ENCODE results near the gene ZNF407.

ZNF407 gene

DNA sequence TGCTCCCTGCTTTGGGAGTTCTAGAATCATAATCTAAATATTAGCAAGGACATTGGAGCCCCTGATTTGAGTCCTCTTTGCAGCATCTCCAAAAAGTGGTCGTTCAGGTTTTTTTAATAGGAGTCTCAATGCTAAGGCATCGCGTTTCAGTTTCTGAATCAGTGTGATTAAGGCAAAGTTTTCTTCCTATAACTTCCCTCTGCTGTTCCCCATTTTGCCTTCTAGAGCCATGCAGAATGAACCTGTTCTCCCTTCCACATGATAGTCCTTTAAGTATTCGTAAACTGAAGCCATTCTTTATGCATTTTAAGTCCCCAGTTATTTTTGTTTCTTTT, 451.8 kb downstream of the ZNF407 start:
- no peak for DNase-seq (ENCODE audit: low read depth, low spot score)

DNA sequence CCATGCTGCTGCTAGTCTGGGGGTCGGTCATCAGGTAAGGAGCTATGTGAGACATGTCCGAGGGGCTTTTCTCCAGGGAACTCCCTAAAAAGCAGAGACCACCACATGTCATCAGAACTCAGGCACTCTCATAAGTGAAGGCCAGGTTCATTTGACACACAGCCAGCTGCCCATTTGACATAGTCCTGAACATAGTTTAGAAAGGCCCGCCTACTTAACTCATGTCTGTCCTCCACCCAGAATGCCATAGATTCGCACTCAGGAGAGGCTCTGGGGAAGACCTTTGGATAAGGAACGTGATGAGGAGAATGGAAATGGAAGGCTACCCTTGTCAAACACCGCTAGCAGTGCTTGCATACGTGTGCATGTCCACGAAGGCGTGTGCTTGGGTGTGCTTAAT, 454.1 kb downstream of the ZNF407 start:
- DNase-seq (ENCODE audit: low read depth, low spot score): no peak

DNA sequence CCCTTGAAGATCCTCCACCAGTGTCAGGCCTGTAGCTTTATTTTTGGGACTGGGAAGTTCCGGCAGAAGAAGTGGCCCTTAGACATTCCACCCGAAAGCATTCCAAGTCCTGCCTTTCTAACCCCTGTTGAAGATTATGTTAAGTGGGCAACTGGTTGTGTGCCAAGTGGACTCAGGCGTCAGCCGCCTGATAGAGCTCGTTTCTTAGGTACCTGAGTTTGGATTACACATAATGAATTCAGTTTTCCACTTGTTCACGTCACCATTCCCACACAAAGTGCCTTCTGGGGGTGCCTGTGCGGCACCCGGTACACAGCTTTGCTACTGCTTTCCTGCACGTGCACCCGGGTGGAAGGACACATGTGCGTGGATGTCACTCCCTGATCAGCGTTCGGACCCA, 454.8 kb downstream of the ZNF407 start:
- DNase-seq (ENCODE audit: low read depth, low spot score): no peak

- DNase-seq (ENCODE audit: low read depth, low spot score): no peak
Observed at GRCh38 chr18:75053028-75053629, 455.5 kb downstream of the ZNF407 start.

GRCh38 chr18:75054046-75054445, 456.4 kb downstream of the ZNF407 start:
- no peak for DNase-seq (ENCODE audit: low read depth, low spot score)

DNA sequence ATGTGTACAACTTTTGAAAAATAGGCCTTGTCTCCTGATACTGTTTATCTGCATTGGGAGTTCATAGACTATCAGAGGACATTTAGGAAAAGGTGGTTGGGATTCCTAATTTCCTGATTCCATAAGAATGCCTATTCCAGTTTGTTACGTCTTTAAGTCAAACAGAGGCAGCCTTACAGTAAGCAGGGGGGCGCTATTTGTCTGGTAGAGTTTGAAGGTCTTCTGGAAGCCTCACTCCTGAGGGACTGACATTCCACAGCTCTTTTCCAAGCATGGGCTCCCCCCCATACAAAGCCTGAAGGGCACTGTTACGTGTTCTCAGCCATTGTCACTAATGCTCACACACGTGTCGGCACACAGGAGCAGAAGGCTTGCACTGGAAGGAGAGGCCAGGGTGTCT, 456.9 kb downstream of the ZNF407 start:
- no peak for DNase-seq (ENCODE audit: low read depth, low spot score)

GRCh38 chr18:75057169-75057960, 459.7 kb downstream of the ZNF407 start:
- DNase-seq (ENCODE audit: low read depth, low spot score): no peak

- no peak for DNase-seq (ENCODE audit: low read depth, low spot score)
Observed at GRCh38 chr18:75060185-75060584, 462.5 kb downstream of the ZNF407 start.

DNA sequence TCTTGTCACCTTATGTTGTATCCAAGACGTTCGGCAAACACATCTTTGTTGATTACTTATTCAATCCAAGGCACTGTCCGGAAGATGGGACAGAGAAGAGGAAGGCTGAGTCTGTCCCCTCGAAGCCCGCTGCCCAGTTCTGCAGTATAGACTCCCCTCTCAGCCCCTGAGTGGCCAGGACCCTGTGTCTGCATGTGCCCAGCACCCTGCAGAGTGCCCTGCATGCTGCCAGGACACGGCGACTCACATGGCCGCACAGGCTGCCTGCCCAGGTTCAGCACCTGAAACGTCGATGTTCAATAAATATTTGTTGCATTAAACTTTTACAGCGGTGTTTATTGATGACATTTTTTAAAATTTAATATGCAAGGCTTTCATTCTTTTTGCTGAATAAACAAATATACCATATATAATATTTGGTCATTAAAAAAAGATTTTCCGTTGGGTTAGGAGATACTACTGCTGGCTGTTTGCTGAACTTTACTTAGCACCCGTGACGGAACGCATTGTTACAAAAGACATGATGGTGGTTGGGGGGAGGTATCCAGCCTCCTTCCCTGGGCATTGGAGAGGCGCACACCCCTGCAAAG, 464.7 kb downstream of the ZNF407 start:
- no peak for DNase-seq (ENCODE audit: low read depth, low spot score)

DNA sequence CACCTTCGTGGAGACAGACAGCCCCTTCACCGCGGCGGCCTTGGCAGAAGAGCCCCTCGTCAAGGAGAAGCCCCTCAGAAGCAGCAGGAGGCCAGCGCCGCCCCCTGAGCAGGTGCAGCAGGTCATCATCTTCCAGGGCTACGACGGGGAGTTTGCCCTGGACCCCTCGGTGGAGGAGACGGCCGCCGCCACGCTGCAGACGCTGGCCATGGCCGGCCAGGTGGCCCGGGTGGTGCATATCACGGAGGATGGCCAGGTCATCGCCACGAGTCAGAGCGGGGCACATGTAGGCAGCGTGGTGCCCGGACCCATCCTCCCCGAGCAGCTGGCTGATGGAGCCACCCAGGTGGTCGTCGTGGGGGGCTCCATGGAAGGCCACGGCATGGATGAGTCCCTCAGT, 465.5 kb downstream of the ZNF407 start:
- DNase-seq (ENCODE audit: low read depth, low spot score): no peak

- no peak for DNase-seq (ENCODE audit: low read depth, low spot score)
Observed at GRCh38 chr18:75063615-75064512, 466.2 kb downstream of the ZNF407 start.

- no peak for DNase-seq (ENCODE audit: low read depth, low spot score)
Observed at GRCh38 chr18:75064513-75064905, 466.8 kb downstream of the ZNF407 start.

- DNase-seq (ENCODE audit: low read depth, low spot score): no peak
Observed at GRCh38 chr18:75065251-75066000, 467.8 kb downstream of the ZNF407 start.

DNA sequence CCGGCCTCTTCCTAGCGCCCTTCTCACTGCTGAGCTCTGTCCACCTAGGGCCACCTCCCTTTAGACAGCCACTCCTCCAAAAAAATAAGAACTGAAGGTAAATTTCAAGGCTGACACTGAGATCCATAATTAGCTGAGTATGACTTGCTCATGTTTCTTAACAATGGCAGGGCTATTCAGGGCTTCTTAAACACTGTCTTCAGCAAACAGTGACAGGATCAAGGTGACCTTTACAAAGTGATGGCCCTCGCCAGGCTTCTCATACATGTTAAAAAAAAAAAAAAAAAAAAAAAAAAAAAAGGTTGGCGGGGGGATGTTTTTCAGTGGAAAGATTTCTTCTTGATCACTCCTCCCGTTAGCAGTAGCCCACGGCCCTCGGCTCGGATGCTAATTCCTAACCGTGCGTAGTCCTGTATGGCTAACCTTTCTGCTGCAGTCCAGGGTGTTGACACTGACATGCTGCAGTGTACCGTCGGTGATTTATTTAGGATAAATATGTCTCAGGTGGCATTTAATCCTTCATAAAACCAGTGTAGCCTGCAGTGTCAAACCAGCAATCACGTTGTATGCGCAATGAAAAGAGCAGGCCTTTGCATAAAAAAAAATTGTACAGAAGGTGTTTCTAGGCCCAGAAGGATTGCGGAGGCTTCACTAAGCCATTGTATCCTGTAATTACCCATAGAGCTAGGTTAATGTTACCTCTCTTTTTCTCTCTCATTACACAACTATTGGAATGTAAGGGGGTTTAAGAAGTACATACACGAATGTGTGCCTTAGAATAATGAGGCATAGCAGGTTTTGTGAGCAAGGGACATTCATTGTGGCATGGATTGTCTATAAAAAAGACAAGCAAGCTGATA, 468.6 kb downstream of the ZNF407 start:
- DNase-seq (ENCODE audit: low read depth, low spot score): no peak

DNA sequence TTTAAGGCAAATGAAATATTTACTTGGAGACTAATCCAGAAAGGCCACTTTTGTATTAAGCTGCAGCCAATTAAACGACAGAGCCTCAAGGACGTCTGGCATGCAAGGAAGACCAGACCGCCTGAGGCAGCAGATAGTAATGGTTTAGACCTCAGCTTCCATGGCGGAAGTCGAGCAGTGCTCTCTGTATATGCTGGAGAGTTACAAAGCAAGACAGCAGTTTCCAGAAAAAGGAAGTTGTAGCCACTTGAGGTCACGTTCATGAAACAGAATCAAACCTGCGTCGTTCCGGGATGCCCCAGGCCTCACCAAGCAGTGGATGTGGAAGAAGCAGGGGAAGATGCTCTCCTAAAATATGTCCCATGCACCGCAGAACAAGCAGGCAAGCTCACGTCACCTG, 469.3 kb downstream of the ZNF407 start:
- DNase-seq (ENCODE audit: low read depth, low spot score): no peak

DNA sequence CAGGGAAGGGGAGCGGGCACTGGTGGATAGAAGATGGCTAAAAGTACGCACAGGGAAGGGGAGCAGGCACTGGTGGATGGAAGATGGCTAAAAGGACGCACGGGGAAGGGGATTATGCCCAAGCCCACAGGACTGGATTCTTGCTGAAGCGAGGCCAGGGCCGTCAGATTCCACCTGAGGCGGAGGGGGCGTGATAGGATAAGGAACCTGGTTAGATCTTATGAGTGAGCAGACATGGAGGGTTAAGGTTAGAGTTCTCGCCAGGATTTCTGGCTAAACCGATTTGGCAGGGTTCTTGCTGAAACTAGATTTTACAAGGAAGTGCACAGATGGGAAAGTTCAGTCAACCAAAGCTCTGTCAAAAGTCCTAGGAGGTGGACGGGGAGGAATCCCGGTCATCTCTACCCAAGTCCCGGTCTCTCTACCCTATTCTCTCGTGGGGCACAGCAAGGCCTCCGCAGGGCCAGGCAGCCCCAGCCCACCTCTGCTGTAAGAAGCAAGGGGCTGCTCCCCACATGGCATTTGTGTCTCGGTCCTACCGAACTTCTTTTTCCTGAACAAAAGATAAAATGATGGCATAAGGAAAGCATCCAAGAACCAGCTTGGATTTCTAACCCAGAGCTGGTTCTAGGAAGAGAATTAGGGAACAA, 470.5 kb downstream of the ZNF407 start:
- no peak for DNase-seq (ENCODE audit: low read depth, low spot score)

DNA sequence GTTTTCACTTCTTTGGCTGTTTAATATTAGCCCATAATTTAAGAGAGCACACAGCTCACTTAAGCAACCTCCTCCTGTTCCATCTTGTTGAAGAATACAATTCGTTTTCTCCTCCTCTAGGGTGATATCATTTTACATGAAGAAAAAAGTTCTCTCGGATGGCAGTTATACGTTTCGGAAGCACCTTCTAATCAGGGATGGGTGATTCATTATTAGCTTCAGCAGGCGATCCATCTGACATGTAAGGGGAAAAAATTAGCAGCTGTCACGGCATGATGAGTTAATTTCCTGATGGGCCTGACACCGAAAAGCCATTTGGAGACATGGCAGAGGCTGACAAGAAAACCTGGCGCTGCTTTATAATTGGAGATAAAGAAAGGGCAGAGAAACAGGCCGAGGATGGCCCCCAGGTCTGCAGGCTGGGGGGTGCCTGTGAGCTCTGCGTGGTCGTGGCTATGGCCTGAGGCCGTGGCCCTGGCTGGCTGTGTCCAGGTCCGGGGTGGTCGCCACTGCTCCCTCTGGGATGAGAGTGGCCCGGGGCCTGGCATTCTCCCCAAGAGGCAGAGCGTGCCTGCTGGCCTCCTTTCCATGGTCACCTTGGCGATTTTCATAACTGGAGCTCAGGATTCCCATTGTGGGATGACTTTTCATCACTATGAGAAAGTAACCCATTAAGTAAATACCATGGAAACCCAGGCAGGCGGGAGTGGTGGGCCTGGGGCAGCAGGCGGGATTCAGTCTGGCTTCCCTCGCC, 471.2 kb downstream of the ZNF407 start:
- DNase-seq (ENCODE audit: low read depth, low spot score): no peak

- DNase-seq (ENCODE audit: low read depth, low spot score): no peak
Observed at GRCh38 chr18:75070235-75070624, 472.6 kb downstream of the ZNF407 start.

All from smooth muscle cell of the brain vasculature (primary cell).